ENCODE measurements around the gene FAM83D.
"Not testable (repeated sequence)": the region's sequence is repeated elsewhere in the genome, so short reads cannot be mapped to it uniquely, and the experiment has no call there.

The FAM83D gene

DNA sequence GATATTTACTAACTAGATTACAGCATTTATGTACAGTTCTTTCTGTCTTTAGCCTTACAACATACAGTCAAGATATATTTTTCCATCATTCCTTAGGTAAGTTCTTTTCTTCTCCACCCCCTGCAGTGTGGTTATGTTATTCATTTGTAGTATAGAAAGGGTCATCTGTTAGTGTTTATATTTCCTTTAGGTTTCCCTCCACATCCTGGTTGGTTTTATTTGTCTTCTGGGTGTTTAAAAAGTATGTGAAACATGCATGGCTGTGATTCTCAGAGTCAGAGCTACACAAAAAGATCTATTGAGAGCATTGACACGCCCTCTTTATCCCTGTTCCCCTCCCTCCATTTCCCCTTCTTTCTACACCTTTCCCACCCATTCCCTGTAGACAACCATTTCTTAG is 56.1 kb downstream of the FAM83D start:
- H3K4me1 ChIP-seq (ENCODE audit: insufficient read depth, low read length) = peaks cover 5% of the 10 kb centered on the region; the same call in 1 of the 2 replicates
- H3K9ac ChIP-seq (ENCODE audit: low read depth, low read length) = no peak overlapping the region
- H3K9me3 ChIP-seq (ENCODE audit: control insufficient read depth, insufficient read depth, low read length) = no peaks in the 10 kb centered on the region
- H3K36me3 ChIP-seq (ENCODE audit: insufficient read depth, low read length) = no peaks in the 10 kb centered on the region

DNA sequence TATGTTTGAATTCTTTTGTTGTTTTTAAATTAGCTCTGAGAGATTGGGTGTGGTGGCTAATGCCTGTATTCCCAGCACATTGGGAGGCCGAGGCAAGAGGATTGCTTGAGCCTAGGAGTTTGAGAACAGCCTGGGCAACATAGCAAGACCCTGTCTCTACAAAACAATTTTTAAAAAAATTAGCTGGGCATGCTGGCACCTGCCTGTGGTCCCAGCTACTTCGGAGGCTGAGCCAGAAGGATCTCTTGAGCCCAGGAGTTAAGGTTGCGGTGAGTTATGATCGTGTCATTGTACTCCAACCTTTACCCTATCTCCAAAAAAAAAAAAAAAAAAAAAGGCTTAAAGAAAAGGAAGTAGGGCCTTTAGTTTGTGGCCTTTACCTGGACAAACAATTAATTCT is 58.8 kb downstream of the FAM83D start:
- Histone ChIP-seq H3K4me1 (ENCODE audit: insufficient read depth, low read length) (peaks cover 8% of the 10 kb centered on the region; the same call in 1 of the 2 replicates), H3K36me3 (ENCODE audit: insufficient read depth, low read length) (no peaks in the 10 kb centered on the region), H3K9ac (ENCODE audit: low read depth, low read length) (no peak overlapping the region), H3K9me3 (ENCODE audit: control insufficient read depth, insufficient read depth, low read length) (no peaks in the 10 kb centered on the region)

DNA sequence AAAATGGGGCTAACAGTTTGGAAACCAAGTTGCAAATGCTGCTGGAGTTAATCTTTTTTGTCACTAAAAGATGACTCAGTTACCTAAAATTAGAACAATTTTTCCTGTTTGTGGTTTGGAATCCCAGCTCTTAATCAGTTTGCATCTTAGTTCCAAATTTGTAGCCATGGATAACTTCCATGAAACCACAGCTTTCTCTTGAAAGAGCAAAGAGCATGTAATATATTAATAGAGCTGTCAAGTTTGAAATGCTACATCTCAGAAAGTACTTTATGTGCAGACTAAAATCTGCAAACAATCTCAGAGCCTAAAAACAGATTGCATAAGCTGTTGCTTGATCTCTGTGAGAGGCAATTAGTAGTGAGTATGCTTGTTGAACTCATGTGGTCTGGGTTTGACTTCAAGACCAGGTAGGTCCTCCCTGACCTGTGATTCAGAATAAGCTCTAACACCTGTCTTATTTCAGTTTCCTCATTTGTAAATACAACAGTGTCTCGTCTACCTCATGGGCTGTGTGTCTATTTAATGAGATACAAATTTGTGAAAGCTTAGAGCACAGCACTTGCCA is 59.5 kb downstream of the FAM83D start:
- Histone ChIP-seq H3K4me1 (ENCODE audit: insufficient read depth, low read length) (peaks cover 8% of the 10 kb centered on the region; the same call in 1 of the 2 replicates), H3K9ac (ENCODE audit: low read depth, low read length) (no peak overlapping the region), H3K9me3 (ENCODE audit: control insufficient read depth, insufficient read depth, low read length) (no peaks in the 10 kb centered on the region), H3K36me3 (ENCODE audit: insufficient read depth, low read length) (no peaks in the 10 kb centered on the region)

DNA sequence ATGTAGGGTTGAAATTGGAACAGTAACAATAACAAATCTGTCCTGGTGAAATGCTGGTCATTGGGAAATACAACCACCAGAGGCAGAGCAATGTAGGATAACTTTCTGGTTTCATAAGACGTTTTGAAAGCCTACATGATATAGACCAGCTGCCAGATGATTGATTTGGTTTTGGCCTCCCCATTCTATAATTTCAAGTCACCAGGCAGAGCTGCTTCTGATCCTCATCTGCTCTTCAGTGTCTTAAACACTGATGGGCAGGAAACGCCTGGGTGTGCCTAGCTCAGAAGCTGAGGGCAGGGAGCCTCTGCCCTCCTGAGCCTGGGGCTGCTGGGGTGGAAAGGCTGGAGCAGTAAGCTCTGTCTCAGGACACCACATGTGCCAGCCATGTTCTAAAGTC is 60.4 kb downstream of the FAM83D start:
- H3K4me1 ChIP-seq (ENCODE audit: insufficient read depth, low read length) = peaks cover 8% of the 10 kb centered on the region; the same call in 1 of the 2 replicates
- H3K9me3 ChIP-seq (ENCODE audit: control insufficient read depth, insufficient read depth, low read length) = no peaks in the 10 kb centered on the region
- H3K36me3 ChIP-seq (ENCODE audit: insufficient read depth, low read length) = no peaks in the 10 kb centered on the region
- H3K9ac ChIP-seq (ENCODE audit: low read depth, low read length) = no peak overlapping the region

DNA sequence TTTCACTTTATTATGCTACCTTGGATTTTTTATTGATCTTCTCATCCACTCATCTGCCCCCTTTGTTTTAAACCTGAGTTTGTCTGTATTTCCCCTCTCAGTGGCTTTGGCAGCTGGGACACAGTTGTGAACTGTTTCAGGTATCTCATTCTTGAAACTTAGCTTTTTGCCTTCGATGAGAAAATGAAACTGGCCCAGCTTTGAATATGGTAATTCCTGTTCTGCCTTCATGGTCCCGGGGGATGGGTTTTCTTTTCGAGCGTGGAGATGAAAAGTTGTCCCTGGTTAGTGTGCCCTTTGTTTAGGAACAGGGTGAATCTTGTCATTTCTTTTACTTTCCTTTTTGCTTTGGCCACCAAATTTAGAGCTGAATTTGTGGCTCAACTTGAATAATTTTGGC is 61.6 kb downstream of the FAM83D start:
- H3K9ac ChIP-seq (ENCODE audit: low read depth, low read length) = no peak overlapping the region

DNA sequence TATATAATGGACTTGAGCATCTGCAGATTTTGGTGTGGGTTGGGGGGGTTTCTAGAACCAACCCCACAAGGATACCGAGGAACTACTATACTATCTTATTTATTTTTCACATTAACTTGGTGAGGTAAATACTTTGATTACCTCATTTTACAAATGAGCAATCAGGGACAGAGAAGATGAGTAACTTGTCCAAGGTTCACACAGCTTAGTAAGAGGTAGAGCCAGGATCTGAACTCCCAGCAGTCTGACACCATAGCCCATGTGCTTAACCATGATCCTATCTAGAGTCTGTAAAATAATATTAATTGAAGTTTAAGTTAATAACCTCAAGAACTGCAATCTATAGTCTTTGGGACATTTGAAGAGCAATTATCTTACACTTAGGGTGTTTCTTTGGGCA is 64.5 kb downstream of the FAM83D start:
- H3K36me3 ChIP-seq (ENCODE audit: insufficient read depth, low read length) = no peaks in the 10 kb centered on the region; the same call in 1 of the 2 replicates
- H3K9me3 ChIP-seq (ENCODE audit: control insufficient read depth, insufficient read depth, low read length) = no peaks in the 10 kb centered on the region
- H3K4me1 ChIP-seq (ENCODE audit: insufficient read depth, low read length) = peaks cover 4% of the 10 kb centered on the region; the same call in 1 of the 2 replicates
- no peak overlapping the region for H3K9ac ChIP-seq (ENCODE audit: low read depth, low read length)

More for the DNA sequence above, 61.6 kb downstream of the FAM83D start:
- H3K4me1 ChIP-seq (ENCODE audit: insufficient read depth, low read length) = peaks cover 8% of the 10 kb centered on the region; the same call in 1 of the 2 replicates
- H3K9me3 ChIP-seq (ENCODE audit: control insufficient read depth, insufficient read depth, low read length) = no peaks in the 10 kb centered on the region
- no peaks in the 10 kb centered on the region for H3K36me3 ChIP-seq (ENCODE audit: insufficient read depth, low read length)

DNA sequence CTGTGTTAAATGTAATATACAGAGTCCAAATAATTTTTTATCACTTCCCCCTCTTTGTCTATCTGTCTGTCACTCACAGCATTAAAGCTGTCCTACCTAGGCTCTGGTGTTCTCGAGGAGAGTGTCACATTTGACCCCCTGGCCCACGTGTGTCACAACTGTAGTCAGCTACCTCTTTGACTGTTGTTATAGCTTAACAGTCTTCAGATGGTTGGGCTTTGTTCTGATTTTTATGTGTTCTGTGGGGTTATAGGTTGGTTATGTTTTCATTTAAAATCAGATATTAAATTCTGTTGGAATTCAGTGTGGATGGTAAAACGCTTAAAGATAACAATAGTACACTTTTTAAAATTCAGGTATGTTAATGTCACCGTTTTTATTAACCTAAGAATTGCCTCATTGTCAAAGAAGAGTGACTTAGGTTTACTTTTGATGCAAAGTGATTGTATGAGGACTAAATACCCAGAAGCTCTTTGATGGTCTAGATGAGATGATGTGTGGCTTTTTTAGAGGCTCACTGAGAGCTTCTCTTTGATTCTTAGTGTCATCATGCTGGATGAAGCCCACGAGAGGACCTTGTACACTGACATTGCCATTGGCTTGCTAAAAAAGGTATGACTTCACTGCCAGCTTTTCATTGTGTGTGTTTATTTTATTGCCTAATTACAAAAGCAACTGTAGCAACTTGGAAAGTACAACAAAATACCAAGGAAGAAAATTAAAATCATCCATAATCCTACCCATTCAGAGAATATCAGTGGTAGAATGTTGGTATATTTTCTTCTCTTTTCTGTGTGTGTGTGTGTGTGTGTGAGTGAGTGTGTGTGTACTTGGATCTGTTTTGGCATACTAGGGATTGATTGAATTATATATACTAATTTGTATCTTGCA is 65.8 kb downstream of the FAM83D start:
- peaks cover 3% of the 10 kb centered on the region; the same call in 1 of the 2 replicates for H3K4me1 ChIP-seq (ENCODE audit: insufficient read depth, low read length)
- no peaks in the 10 kb centered on the region; the same call in 1 of the 2 replicates for H3K36me3 ChIP-seq (ENCODE audit: insufficient read depth, low read length)
- no peak overlapping the region for H3K9ac ChIP-seq (ENCODE audit: low read depth, low read length)
- no peaks in the 10 kb centered on the region for H3K9me3 ChIP-seq (ENCODE audit: control insufficient read depth, insufficient read depth, low read length)

DNA sequence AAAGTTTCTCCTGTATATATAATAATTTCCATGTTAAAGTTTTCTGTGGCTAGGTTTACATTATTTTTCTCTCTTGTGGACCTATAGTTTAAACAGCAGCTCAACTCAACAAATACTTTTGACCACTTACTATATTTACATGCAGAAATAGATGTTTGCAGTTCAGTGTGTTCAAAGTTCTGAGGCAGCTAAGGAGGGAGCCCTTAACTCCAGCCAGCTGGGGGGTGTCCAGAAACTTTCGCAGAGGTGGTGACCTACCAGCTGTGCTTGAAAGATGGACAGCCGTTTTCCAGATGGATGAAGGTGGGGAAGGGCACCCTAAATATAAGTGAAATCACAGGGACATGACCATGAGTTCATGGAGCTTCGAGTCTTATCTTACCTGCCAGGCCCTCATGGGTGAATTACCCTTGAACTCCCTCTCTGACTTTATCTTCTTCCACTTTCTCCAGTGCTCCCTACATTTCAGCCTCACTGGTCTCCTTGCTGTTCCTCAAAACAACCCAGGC is 69.4 kb downstream of the FAM83D start:
- Histone ChIP-seq H3K4me1 (ENCODE audit: insufficient read depth, low read length) (no peaks in the 10 kb centered on the region), H3K36me3 (ENCODE audit: insufficient read depth, low read length) (no peaks in the 10 kb centered on the region; the same call in 1 of the 2 replicates), H3K9ac (ENCODE audit: low read depth, low read length) (no peak overlapping the region), H3K9me3 (ENCODE audit: control insufficient read depth, insufficient read depth, low read length) (no peaks in the 10 kb centered on the region)

DNA sequence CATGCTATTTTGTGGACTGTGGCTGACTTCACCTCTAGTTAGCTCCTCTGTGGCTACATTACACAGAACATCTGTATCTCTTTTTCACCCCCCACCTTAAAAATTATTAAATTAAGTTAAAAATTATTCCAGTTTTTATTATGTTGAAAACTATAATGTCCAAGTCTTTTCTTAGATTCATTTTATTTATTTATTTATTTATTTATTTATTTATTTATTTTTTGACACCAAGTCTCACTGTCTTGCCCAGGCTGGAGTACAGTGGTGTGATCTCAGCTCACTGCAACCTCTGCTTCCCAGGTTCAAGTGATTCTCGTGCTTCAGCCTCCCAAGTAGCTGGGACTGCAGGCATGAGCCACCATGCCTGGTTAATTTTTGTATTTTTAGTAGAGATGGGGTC is 70.6 kb downstream of the FAM83D start:
- not testable (repeated sequence) for H3K36me3 ChIP-seq (ENCODE audit: insufficient read depth, low read length); H3K9me3 ChIP-seq (ENCODE audit: control insufficient read depth, insufficient read depth, low read length); H3K4me1 ChIP-seq (ENCODE audit: insufficient read depth, low read length); H3K9ac ChIP-seq (ENCODE audit: low read depth, low read length)

DNA sequence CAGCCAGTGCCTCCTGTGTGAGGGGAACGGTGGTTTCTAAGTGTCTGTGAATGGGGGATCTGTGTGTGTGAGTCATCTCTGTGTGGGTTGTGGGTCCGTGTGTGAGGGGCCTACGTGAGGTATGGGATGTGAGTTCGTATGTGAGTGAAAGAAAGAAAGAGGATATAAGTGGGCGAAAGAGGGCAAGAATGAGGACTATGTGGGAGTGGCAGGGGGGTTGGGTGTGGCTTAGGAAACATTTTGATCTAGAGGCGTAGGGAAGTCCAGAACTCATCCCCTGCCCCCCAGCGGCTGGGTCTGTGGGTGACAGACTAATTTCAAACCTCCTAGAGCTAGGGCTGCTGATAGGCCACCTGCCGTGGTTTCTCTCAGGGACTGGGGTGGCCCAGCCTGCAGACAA is 71.4 kb downstream of the FAM83D start:
- no peaks in the 10 kb centered on the region for H3K9me3 ChIP-seq (ENCODE audit: control insufficient read depth, insufficient read depth, low read length)
- H3K9ac ChIP-seq (ENCODE audit: low read depth, low read length) = no peak overlapping the region
- H3K36me3 ChIP-seq (ENCODE audit: insufficient read depth, low read length) = peaks cover 4% of the 10 kb centered on the region
- H3K4me1 ChIP-seq (ENCODE audit: insufficient read depth, low read length) = no peaks in the 10 kb centered on the region

DNA sequence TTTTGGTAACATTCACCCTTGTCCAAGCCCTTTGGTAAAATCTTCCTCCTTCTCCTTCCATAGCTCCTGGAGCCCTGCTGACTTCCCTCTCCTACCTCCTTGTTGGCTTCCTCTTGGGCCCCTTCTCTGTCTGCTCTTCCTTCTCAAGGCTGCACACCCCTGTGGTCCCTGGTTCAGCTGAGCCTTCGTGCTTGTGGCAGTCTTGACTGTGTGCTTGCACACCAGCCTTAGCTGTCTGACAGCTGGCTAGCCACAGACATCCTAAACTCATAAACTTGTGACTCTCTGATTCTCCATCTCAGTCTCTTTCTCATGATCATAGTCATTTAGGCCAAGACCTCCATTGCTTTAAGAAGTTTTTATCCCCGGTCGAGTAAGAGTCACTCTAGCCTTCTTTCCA is 73.0 kb downstream of the FAM83D start:
- H3K9me3 ChIP-seq (ENCODE audit: control insufficient read depth, insufficient read depth, low read length) = no peaks in the 10 kb centered on the region
- no peak overlapping the region for H3K9ac ChIP-seq (ENCODE audit: low read depth, low read length)
- H3K4me1 ChIP-seq (ENCODE audit: insufficient read depth, low read length) = no peaks in the 10 kb centered on the region
- H3K36me3 ChIP-seq (ENCODE audit: insufficient read depth, low read length) = peaks cover 6% of the 10 kb centered on the region

DNA sequence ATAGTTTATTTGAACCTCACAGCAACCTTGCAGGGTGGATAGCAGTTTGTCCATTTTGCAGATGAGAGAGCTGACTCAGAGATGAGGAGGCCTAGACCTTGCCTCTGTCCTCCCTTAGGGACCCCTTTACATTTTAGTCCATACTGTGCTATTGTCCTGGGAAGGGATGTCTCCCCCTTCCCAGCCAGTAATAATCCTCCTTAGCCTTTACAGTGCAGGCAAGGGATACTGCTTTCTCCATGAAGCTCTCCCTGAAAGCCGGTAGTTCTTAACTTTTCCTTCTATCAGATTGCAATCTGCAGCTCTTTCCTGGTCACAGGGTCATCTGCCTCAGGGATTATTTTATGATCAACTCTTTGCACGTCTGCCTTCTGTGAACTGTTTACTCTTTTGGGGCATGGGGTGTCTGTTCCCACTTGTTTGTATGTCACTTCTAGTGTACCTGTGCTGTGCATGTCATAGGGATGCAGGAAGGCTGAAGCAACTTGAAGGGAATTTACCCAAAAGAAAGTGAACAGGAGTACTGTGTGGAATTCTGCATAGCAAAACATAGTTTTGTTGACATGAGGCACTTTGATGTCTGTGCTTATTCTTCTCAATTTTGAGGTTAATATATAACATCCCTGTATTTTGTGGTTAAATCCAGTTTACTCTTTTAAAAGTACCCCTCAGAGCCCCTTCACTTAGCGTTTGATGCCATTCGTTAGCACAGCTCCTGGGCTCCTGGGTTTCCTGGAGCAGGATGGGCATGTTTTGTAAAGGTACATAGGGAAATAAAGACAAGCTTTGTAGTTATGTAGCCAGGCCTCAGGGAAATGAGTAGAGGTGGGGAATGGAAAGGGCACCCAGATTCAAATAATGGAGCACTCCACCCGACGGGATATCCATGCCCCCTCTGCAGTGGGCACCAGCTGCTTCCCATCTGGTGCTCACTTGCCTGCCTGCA is 74.0 kb downstream of the FAM83D start:
- peaks cover 9% of the 10 kb centered on the region; the same call in 1 of the 2 replicates for H3K36me3 ChIP-seq (ENCODE audit: insufficient read depth, low read length)
- H3K4me1 ChIP-seq (ENCODE audit: insufficient read depth, low read length) = no peaks in the 10 kb centered on the region

More for the DNA sequence above, 74.0 kb downstream of the FAM83D start:
- H3K9ac ChIP-seq (ENCODE audit: low read depth, low read length) = no peak overlapping the region
- no peaks in the 10 kb centered on the region for H3K9me3 ChIP-seq (ENCODE audit: control insufficient read depth, insufficient read depth, low read length)
